Activated CD4-positive, alpha-beta T cell treated with anti-CD3 and anti-CD28 coated beads, Interleukin-2, Interleukin-6, amounts not matched to agents 100 ng/mL and 50 ng/mL, durations not matched to agents 16 hours and 8 hours (primary cell): ENCODE results near the gene GTPBP4.
A peak's percentile ranks its signal among the peaks of the same experiment; 100 is the strongest.

Experiments
- DNase-seq: peaks from one replicate; pipeline ENCODE4 v3.0.0-alpha.2; 2020

Gene GTPBP4

GRCh38 chr10:987870-988666 lies at the start of gene GTPBP4:
GTPBP4 (plus strand) TSS chr10:988434; CDS start chr10:988480, 46 bp downstream.
- DNase-seq: peak; percentile 98

- DNase-seq: no peak
Measured at GRCh38 chr10:938941-939678, 49.1 kb upstream of the GTPBP4 start.

- DNase-seq: no peak
Measured at GRCh38 chr10:943334-944033, 44.8 kb upstream of the GTPBP4 start.

GRCh38 chr10:944034-944831 lies 44.0 kb upstream of the GTPBP4 start:
- peak; percentile 30 for DNase-seq

- no peak for DNase-seq
Measured at GRCh38 chr10:945778-946177, 42.5 kb upstream of the GTPBP4 start.

- no peak for DNase-seq
Measured at GRCh38 chr10:947051-947450, 41.2 kb upstream of the GTPBP4 start.

GRCh38 chr10:947881-948280 lies 40.4 kb upstream of the GTPBP4 start:
- no peak for DNase-seq

- no peak for DNase-seq
Measured at GRCh38 chr10:948347-948746, 39.9 kb upstream of the GTPBP4 start.

- no peak for DNase-seq
Measured at GRCh38 chr10:949446-949845, 38.8 kb upstream of the GTPBP4 start.

GRCh38 chr10:953836-954235 lies 34.4 kb upstream of the GTPBP4 start:
- DNase-seq: no peak

GRCh38 chr10:954396-954795 lies 33.8 kb upstream of the GTPBP4 start:
- DNase-seq: no peak

GRCh38 chr10:955127-955819 lies 33.0 kb upstream of the GTPBP4 start:
- DNase-seq: no peak

GRCh38 chr10:955820-956217 lies 32.4 kb upstream of the GTPBP4 start:
- no peak for DNase-seq

- no peak for DNase-seq
Measured at GRCh38 chr10:958106-958505, 30.1 kb upstream of the GTPBP4 start.

GRCh38 chr10:958856-959255 lies 29.4 kb upstream of the GTPBP4 start:
- DNase-seq: no peak

GRCh38 chr10:962342-962741 lies 25.9 kb upstream of the GTPBP4 start:
- no peak for DNase-seq

GRCh38 chr10:963186-963585 lies 25.0 kb upstream of the GTPBP4 start:
- DNase-seq: no peak

- no peak for DNase-seq
Measured at GRCh38 chr10:963655-964054, 24.6 kb upstream of the GTPBP4 start.

- no peak for DNase-seq
Measured at GRCh38 chr10:964321-964987, 23.8 kb upstream of the GTPBP4 start.

- DNase-seq: no peak
Measured at GRCh38 chr10:964988-965417, 23.2 kb upstream of the GTPBP4 start.

GRCh38 chr10:966466-967235 lies 21.6 kb upstream of the GTPBP4 start:
- DNase-seq: no peak
